Esophagus mucosa (tissue), 1 donor: ENCODE data around the gene MAPKAPK2. TPM values are rescaled to one million over a fixed set of nuclear protein-coding genes. Genes with fewer than 3 reads are reported as not detected.

Experiments
- ATAC-seq: fragments of 200-7000 bp; cut with Tn5 transposase; one replicate; pipeline ENCODE4 v1.9.1; 2020
- total RNA-seq: library from RNA; stranded (reverse); gene quantifications from one replicate; pipeline ENCODE4 v1.2.4, GENCODE V29; 2023
- donor health status: DM: yes; HTN: yes; CAD: no.

MAPKAPK2 gene
- total RNA-seq, 1 donor from 2014 or later: 47.3 TPM

DNA sequence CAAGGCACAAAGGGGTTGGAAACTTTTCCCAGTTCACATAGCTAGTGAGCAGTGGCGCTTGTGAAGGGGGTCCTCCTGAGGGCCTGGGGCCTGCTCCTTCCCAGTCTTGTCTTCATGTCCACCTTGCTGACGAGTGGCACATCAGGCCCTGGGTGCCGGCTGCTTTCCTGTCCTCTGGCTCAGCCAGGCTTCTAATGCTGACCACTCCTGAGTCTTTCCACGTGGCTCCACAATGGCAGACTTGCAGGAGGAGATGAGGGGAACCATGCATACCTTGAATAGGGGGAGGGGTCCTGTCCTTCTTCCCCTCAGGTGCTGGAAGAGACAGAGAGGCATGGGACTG is 38.7 kb downstream of the MAPKAPK2 start:
- ATAC-seq: peak; percentile 3

DNA sequence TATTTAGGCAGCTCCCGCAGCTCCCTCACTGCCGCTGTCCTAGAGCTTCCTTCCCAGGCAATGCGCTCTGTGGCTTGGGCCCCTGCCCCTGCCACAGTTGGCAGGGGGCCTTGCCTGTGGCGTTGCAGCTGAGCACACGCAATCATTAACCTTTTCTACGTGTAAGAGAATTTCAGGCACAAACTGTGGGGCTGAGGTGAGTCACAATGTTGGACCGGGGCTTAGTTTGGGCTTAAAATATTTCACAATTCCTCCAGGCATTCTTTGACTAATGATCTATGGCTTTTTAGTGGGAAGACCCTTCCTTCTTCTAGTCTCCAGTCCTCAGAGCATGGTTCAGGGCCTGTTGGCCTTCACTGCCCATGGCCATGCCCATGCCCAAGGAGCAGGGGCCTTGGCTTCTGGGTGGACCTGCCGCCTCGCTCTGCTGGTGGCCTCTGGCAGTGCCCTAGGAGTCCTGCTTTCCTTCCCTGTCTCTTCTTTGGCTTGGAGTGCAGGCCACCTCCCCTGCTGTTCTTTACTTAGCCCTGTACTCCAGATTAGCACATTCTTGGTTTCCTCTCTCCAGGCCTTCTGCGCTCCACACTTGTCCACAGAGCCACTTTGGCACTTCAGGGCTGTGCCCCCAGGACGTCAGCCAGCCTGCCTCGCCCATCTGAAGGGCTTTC is 39.2 kb downstream of the MAPKAPK2 start:
- ATAC-seq: peak; percentile 71

DNA sequence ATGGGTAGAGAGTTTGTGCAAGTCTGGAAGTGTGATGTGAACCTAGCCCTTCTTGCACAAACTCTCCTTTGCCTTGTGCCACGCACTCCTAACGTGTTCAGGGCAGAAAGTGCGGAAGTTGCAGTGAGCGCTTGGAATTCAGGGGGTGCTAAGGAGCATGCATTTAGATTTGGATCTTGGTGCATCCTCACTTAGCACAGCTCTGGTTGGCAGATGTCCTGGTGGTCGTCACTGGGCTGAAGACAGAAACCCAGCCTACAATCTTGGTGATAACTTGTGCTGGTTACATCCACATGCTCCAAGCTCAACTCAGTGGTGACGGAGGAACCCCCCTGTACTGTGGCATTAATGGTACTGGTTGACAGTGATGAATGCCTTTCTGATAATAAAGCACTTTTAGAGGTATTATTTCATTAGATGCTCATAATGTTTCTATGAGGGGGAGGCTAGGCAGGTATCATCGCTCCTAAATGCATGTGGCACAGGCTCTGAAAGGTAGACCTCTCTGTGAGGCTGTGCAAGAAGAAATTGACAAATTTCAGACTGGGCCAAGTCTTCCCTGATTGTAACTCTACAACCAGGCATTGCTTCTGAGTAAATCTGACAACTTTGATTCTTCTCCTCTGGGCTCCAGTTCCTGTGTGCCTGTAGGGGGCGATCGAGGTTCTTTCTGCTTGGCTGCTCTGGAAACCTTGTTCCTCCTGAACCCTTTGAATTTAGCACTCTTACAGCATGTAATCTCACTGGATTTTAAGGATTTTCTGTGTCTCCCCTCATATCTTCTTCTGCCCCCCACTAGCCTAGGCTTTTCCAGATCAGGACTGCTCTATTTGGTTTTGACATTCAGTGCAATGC is 40.6 kb downstream of the MAPKAPK2 start:
- peak; percentile 47 for ATAC-seq

DNA sequence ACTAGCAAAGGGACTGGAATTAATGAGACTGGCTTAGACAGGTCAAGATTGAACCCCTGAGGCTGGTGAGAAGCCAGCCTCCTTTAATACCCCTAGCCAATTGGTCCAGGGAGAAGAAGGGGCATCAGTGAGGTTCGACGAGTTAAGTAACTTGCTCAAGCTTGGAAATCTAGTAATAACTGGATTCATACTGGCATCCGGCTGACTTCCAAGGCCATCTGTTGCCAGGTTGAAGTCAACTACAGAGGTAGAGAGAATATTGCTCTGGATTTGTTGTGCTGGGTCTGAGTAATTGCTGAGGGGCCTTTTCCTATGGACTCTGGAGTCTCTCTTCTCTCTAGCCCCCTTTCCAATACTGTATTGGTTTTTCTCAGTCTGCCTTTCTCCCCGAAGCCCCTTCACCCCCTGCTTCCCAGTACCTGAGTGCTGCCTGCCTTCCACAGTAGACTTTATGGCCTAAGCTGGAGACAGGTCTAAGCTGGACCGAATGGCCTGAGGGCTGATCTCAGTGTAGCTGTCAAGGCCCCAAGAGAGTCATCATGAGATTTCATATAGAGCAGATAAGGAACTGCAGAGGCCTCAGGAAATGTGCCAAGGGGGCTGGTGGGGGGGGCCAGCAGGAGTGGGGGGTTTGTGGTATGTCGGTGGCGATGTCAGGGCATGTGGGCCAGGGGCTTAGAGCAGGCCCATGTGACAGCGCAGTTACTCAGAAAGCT is 43.4 kb downstream of the MAPKAPK2 start:
- no peak for ATAC-seq

DNA sequence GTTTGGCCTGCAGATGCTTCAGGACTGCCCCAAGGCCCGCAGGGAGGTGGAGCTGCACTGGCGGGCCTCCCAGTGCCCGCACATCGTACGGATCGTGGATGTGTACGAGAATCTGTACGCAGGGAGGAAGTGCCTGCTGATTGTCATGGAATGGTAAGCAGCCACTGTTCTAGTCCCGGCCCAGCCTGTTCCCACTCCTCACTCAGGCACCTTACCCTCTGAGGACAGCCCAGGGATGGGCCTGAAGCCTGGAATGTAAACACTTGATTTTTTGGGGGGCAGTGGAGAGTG is 43.9 kb downstream of the MAPKAPK2 start:
- ATAC-seq: no peak

DNA sequence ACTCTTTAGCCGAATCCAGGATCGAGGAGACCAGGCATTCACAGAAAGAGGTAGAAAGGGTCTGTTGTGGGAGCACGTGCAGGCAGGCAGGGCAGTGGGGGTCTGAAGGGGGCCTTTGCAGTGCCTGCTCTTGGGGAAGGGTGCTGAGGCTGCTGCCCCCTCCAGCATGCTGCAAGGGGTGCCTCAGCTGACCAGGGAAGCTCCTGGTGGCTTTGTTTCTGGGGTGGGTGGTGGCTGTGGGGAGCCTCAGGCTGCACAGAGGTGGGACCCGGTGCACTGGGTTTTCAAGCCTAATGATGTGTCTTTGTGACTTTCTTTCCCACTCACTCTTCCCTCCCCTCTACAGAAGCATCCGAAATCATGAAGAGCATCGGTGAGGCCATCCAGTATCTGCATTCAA is 44.3 kb downstream of the MAPKAPK2 start:
- no peak for ATAC-seq

DNA sequence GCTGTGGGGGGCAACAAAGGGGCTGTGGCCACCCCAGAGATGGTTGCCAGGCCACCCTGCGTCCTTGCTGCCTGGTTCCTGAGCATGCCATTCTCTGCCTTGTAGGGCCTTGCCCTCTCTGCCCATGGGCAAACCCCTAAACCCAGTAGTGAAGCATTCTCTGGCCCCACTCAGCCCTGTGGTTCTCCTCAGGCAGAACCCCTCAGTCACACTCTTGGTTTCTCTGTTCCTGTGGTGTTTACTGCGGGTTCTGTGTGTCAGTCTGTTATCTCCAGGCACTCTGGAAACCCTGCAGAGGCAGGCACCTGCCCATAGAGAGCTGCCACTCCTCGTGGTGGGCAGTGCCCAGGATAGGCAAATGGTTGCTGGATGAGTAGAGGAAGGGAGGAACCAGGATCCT is 44.8 kb downstream of the MAPKAPK2 start:
- no peak for ATAC-seq

DNA sequence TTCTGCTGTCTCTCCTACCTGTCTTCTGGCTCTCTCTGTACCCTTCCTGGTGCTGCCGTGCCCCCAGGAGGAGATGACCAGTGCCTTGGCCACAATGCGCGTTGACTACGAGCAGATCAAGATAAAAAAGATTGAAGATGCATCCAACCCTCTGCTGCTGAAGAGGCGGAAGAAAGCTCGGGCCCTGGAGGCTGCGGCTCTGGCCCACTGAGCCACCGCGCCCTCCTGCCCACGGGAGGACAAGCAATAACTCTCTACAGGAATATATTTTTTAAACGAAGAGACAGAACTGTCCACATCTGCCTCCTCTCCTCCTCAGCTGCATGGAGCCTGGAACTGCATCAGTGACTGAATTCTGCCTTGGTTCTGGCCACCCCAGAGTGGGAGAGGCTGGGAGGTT is 47.8 kb downstream of the MAPKAPK2 start:
- no peak for ATAC-seq

DNA sequence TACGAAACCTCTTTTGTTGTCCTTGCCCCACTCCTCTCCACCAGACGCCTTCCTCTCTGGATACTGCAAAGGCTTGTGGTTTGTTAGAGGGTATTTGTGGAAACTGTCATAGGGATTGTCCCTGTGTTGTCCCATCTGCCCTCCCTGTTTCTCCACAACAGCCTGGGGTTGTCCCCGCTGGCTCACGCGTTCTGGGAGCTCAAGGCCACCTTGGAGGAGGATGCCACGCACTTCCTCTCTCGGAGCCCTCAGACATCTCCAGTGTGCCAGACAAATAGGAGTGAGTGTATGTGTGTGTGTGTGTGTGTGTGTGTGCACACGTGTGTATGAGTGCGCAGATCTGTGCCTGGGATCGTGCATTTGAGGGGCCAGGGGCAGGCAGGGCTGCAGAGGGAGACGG is 48.3 kb downstream of the MAPKAPK2 start:
- ATAC-seq: no peak

DNA sequence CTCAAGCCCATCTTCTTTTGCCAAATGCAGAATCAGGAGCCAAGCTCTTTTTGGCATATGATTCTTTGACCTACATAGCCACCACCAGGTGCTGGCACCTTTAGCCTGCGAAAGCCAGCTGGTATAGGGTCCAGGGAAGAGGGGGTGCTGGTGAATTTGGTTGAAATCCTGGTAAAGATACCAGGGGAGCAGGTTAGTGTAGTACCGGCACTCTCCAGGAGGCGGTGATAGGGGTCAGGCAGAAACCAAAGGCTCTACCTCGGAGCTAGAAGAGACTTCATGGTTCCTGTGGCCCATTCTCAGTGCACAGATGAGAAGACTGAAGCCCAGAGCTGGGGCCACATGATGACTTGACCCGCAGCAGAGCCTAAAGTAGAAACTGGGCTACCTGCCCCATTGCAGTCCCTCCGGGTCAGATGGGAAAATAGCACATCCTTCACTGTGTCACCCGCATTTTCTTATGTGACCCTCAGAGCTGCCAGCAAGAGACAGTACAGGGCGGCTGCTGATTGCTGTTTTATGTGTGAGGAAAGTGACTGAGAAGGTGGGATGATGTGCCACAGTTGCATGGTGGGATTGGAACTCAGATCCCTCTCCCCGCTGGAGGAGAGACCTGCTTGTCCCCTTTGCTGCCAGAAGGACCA is 49.9 kb downstream of the MAPKAPK2 start:
- ATAC-seq: peak; percentile 59

DNA sequence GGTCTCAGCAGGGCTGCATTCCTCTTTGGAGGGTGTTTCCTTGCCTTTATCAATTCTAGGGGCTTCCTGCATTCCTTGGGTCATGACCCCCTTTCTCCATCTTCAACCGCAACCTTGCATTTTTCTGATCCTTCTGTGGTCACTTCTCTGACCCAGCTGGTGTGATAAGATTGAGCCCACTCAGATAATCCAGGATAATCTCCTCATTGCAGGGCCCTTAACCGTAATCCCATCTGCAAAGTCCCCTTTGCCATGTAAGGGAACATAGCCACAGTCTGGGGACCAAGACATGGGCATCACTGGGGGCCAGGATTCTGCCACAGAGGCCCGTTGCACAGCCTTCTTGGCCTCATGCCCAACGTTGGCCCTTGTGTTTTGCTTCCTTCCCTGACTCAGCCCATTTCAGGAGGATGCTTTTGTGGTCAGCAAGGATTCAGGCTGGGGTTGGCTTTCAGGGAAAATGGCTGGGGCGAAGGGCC is 50.9 kb downstream of the MAPKAPK2 start:
- no peak for ATAC-seq

DNA sequence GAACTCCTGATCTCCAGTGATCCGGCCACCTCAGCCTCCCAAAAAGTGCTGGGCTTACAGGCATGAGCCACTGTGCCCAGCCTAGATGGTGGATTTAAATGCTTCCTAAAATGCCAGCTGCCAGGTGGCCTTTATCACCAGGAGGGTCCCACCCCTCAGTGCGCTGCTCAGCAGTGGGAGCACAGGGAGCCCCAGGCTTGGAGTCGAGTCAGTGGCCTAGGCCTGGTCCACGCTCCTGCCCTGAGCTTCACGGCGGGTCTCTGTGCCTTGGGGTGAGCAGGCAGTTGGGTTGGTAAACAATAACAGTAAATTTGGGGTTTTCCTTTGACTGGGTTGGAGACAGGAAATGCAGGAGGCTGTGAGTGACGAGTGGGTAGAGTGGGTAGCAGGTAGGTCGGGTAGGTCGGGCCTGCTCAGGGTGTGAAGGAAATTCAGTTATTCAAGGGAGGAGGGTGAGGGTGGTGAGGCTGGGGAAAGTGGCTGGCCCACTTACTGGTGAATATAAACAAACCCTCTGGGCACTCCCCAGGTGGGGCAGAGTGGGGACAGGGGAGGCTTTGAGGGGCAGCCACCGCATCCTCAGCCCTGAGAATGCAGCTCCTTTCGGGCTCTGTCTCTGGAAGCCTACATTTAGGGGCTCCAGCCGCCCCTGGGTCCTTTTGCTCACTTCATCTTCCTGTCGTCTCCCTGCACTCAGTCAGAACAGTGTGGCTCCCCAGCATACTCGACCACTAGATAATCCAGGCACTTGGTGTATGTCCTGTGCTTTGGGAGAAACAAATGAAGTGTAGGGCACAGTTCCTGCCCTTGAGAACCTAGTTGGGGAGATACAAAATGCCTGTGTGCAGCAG is 52.4 kb downstream of the MAPKAPK2 start:
- no peak for ATAC-seq

DNA sequence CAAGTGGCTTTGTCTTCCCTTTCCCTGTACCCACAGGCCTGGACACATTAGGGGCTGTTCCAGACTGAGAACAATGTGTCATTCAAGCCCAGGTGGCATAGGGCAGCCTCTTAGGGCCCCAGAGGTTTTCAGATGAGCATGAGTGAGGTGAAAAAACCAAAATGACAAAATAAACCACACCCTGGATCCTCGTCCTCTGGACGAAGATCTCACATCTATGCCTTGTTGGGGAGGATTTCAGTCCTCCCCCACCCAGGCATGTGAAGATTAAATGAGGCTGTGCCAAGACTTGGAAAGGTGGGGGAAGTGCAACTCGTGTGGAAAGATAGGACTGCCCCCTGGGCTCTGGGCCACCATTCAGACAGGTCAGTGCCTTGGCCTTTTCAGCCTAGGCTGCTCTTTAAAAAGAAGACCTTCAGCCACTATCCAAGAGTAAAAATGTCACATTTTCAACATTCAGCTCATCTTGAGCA is 53.1 kb downstream of the MAPKAPK2 start:
- ATAC-seq: no peak

DNA sequence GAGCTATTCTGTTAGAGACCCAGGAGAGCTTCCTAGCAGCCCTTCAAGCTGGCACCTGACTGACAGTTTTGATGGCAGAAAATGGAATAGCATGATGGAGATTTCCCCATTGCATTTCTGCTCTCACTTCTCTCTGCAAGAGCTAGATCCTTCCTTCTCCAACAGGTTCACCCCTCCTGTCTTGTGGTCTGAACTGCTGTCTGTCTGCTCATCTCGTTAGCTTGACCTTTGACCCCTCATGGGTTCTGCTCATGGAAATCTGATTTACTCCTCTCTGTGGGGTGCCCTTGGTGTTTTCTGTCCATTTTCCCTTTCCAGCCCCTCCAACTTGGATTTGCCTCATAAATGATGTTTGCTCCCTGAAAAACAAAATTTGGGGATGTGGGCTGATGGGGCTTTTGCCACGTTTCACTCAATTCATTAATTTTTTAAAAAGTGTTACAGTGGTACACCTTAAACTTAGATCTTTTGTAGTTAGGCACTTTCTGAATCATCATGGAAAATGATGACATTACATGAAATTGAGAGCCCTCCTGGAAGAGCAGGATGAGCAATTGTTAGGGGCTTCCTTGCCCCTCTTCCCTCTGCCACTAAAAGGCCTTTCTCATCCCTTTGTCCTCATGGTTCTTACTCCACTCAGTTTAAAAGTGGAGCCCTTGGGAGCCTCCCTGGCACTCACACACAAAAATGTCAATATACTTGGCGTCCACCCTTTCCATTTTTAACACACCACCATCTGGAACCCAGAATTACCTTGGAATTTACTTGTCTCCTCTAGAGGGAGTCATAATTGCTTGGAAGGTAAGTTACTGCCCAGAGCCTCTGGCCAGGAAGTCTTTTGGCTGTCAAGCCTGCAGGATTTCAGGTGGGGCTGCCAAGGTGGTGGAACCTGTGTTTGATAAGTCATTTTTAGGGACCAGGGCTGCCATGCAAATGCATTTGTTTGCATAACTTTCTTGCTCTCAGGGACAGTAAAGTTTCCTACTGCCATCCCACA is 54.0 kb downstream of the MAPKAPK2 start:
- peak; percentile 53 for ATAC-seq

DNA sequence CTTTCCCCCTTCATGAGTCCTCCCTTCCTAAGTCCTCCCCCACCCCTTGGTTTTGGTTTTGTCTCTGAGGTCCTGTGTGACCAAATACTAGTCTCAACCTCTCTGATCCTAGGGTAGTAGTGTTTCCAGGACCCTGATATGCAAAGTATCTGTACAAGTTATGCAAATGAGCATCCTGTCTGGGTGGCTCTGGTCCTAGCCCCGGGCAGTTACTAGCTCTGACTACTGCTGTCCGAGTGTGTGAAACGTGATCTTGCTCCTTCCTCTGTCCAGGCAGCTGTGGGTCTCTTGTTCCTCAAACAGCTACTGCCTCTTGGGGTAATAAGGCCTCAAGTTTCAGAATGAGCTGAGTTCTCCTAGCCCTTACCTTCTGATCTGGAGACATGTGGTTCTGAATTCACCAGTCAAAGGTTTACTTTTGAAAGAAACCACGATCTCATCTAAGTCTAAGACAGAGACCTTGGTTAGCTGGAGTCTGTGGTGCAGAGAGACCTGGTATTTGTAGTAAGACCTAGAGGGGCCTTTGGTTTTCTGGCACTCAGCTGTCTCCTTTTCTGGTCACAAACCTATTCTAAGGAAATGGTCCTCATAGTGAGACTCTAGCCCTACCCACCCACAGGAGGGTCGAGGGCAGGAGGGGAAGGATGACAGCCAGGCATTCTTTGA is 54.8 kb downstream of the MAPKAPK2 start:
- ATAC-seq: peak; percentile 40

DNA sequence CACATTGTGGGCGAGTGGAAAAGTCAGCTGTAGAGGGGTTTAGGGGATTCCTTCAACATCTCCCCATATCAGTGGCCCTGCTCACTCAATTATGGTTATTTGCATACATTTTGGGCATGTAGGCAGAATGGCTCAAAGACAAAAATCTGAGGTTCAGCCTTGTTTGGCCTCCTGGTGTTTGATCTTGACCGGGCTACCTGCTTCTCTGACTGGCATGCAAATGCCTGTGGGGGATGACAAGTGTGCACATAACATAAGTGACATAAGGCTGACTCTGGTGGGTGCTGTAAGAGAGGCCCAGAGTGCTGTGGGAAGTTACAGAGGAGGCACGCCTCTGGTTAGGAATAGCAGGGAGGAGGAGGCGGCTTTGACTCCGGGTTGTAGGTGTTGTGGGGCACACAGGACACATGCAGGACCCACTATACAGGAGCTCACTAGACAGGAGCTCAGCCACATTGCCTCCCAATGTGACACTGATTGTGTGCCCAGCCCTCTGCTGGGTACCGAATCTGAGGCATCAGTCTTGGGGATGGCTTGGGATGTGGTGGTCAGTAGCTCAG is 56.5 kb downstream of the MAPKAPK2 start:
- no peak for ATAC-seq

DNA sequence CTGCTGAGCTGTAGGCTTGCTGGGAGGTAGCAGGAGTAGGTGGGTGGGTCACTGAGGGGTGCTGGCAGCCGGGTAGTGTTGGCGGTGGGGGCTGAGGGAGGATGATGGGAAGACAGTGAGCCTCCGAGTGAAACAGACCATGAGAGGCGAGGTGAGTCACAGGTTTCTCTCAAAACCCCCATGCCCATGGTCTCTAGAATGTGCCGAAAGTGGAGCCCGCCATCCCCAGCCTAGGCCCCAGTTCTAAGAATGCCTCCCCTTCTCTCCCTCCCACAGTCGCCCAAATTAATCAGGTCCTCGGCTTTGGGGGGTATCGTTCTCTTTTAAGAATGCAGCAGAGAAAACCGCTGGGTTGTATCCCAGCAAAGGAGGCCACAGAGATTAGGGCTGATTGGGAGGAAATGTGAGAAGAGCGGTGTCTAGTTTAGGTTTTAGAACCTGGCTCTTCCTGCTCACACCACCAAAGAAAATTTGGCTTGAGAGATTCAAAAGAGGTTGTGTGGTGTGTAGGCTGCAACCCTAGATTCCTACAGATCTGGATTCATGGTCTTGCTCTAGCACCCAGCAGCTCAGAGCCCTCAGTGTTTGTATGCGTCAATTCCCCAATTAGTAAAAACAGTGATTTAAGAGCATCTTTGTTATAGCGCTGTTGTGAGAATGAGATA is 58.1 kb downstream of the MAPKAPK2 start:
- no peak for ATAC-seq

DNA sequence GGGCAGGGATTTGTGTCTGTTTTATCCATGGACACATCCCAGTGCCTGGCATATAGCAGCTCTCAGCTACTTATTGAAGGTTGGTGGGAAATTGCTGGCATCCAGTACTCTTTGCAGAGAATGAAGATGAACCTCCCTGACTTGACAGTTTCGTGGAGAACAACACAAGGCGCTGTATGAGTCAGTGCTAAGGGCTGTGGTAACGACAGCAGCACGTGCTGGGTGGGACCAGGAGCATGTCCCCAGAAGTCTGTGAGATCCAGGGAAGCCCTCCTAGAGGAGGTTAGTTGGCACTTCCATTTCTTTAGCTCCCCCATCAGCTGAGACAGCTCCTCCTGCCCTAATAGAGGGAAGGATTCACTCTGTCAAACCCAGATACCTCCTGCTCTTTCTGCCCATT is 60.0 kb downstream of the MAPKAPK2 start:
- ATAC-seq: peak; percentile 38

DNA sequence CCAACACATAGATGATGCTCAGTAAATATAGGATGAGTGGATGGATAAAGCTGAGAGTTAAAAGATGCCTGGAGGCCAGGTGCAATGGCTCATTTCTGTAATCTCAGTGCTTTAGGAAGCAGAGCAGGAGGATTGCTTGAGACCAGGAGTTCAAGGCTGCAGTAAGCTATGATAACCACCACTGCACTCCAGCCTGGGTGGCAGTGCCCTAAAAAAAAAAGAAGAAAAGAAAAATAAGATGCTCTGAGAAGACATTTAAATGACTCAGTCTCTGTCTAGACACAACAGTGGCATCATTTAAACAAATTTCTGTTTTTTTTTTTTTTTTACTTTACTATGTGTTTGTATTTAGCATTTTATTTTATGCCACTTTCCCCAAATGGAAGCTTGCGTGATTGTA is 60.6 kb downstream of the MAPKAPK2 start:
- ATAC-seq: no peak
